Fibroblast of skin of scalp (primary cell): ENCODE measurements around the gene ZBTB38. TPM values are rescaled to one million over a fixed set of nuclear protein-coding genes. Genes with fewer than 3 reads are reported as not detected.

Experiments
- DNase-seq: peaks from one replicate; pipeline ENCODE4 v3.0.0-alpha.2; 2013
- polyA plus RNA-seq, 2 experiments: library from polyadenylated mRNA; unstranded; fragments of 120-200 nt; gene quantifications; one replicate each; pipeline ENCODE4 v1.2.1, GENCODE V29; 2013; ENCODE audit not compliant: insufficient read length in 2 of 2

The ZBTB38 gene
- polyA plus RNA-seq (2013, experiment 1 of 2; ENCODE audit: insufficient read length), result 46.8 TPM
- 53.8 TPM for polyA plus RNA-seq (2013, experiment 2 of 2; ENCODE audit: insufficient read length)

- DNase-seq, result peak; percentile 92
Measured at GRCh38 chr3:141368062-141368924, at the start of gene ZBTB38. TSS of gene ZBTB38 (plus strand) at chr3:141368504. CDS start at chr3:141442389, 73,885 bp downstream.

GRCh38 chr3:141320399-141321108, 47.8 kb upstream of the ZBTB38 start:
- no peak for DNase-seq

- peak; percentile 50 for DNase-seq
Measured at GRCh38 chr3:141321109-141321497, 47.2 kb upstream of the ZBTB38 start.

- DNase-seq, result no peak
Measured at GRCh38 chr3:141323936-141324704, 44.2 kb upstream of the ZBTB38 start.

GRCh38 chr3:141326123-141326522, 42.2 kb upstream of the ZBTB38 start:
- no peak for DNase-seq

- DNase-seq, result no peak
Measured at GRCh38 chr3:141326626-141327025, 41.7 kb upstream of the ZBTB38 start.

- no peak for DNase-seq
Measured at GRCh38 chr3:141328286-141329166, 39.8 kb upstream of the ZBTB38 start.

GRCh38 chr3:141330235-141330634, 38.1 kb upstream of the ZBTB38 start:
- no peak for DNase-seq

- DNase-seq, result no peak
Measured at GRCh38 chr3:141330718-141331376, 37.5 kb upstream of the ZBTB38 start.

GRCh38 chr3:141331377-141332318, 36.7 kb upstream of the ZBTB38 start:
- DNase-seq, result peak; percentile 96

- no peak for DNase-seq
Measured at GRCh38 chr3:141332416-141332815, 35.9 kb upstream of the ZBTB38 start.

- DNase-seq, result peak; percentile 96
Measured at GRCh38 chr3:141333836-141334626, 34.3 kb upstream of the ZBTB38 start.

- no peak for DNase-seq
Measured at GRCh38 chr3:141334627-141335250, 33.6 kb upstream of the ZBTB38 start.

GRCh38 chr3:141335531-141336061, 32.7 kb upstream of the ZBTB38 start:
- DNase-seq, result peak; percentile 50

- DNase-seq, result peak; percentile 67
Measured at GRCh38 chr3:141336672-141337522, 31.4 kb upstream of the ZBTB38 start.

GRCh38 chr3:141337523-141337854, 30.8 kb upstream of the ZBTB38 start:
- no peak for DNase-seq

GRCh38 chr3:141337991-141338390, 30.3 kb upstream of the ZBTB38 start:
- DNase-seq, result no peak

GRCh38 chr3:141338881-141339280, 29.4 kb upstream of the ZBTB38 start:
- no peak for DNase-seq
